GM12892 (cell line): ENCODE measurements around the gene OPCML.

ENCODE experiments used
- POLR2A ChIP-seq: IDR thresholded peaks from 2 replicates; pipeline ENCODE4 v1.6.1; 2011; ENCODE audit warnings: low read depth, low read length, control low read depth
- POLR2AphosphoS5 ChIP-seq: IDR thresholded peaks from 2 replicates; pipeline ENCODE4 v1.6.1; 2011; ENCODE audit warnings: low read depth, low read length, control low read depth

DNA sequence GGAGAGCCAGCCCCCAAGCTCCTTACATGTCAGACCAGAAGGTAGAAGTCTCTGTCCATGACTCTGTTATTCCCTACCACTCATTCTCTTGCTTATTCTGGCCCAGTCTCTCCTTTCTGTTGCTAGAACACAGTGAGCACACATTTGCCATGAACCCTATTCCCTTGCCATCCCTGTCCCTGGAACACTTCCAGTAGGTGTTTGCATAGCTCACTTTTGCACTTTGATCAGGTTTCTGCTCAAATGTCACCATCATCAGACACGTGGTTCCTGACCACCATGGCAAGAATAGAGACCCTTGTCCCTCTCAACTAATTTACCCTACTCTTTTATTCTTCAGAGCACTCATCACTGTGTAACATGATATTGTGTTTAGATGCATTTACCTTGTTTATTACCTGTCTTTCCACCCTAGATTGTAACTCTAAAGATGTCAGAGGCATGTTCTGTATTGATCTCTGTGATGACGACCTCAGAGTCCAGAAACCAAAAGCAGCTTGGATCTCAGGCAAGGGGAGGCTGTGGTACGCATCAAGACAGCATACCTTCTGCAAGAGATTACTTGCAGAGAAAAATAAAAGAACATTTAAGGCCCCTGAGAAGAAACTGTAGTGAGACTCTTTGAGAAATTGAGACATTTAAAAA lies 606.4 kb downstream of the OPCML start:
- TF ChIP-seq POLR2AphosphoS5: no peak
- TF ChIP-seq POLR2A: no peak
